WI38 (cell line): ENCODE results near the gene LHX5.

Experiments used
- H3K4me3 ChIP-seq: 2 replicates; pipeline ENCODE4 v1.5.1; 2011; ENCODE audit warnings: low read depth, mild to moderate bottlenecking, control low read depth, low read length
- CTCF ChIP-seq: IDR thresholded peaks from 2 replicates; pipeline ENCODE4 v1.5.1; 2012; ENCODE audit warnings: low read depth, mild to moderate bottlenecking, control low read depth, low read length

LHX5 gene

GRCh38 chr12:113428482-113428881 lies 43.2 kb downstream of the LHX5 start:
- no peak for TF ChIP-seq CTCF
- H3K4me3 ChIP-seq = no peak overlapping the region

DNA sequence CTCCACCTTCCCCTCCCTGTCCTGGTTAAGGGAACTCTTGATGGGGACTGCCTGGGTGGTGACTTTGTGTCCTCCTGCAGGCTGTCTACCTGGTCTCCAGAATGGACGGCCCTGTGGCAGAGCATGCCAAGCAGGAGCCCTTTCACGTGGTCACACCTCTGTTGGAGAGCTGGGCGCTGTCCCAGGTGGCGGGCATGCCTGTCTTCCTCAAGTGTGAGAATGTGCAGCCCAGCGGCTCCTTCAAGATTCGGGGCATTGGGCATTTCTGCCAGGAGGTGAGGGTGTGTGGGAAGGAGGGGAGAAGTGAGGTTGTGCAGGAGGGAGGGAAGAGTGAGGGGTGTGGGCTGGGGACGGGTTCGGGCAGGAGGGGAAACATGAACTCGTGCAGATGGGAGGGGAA lies 43.8 kb downstream of the LHX5 start:
- no peak overlapping the region for H3K4me3 ChIP-seq
- no peak for TF ChIP-seq CTCF

DNA sequence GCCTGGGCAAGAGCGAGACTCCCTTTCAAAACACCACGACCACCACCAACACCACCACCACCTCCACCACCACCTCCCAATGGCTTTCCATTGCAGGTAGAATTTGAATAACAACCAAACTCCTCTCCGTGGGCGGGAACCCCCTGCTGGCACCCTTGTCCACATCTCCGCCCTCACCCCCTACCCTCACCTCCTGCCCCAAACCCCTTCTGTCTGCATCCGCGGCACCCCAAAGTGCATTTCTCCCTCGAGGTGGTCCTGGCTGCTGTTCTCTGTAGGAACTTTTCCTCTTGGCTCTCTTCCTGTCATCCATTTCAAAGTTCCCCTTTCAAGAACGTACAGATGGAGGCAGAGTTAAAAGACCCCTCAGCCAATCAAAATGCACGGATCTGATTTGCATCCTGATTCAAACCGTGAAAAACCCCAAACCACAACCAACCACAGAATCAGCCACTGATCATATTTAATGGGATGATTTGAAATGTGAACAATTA lies 45.7 kb downstream of the LHX5 start:
- H3K4me3 ChIP-seq = no peak overlapping the region
- TF ChIP-seq CTCF = no peak

DNA sequence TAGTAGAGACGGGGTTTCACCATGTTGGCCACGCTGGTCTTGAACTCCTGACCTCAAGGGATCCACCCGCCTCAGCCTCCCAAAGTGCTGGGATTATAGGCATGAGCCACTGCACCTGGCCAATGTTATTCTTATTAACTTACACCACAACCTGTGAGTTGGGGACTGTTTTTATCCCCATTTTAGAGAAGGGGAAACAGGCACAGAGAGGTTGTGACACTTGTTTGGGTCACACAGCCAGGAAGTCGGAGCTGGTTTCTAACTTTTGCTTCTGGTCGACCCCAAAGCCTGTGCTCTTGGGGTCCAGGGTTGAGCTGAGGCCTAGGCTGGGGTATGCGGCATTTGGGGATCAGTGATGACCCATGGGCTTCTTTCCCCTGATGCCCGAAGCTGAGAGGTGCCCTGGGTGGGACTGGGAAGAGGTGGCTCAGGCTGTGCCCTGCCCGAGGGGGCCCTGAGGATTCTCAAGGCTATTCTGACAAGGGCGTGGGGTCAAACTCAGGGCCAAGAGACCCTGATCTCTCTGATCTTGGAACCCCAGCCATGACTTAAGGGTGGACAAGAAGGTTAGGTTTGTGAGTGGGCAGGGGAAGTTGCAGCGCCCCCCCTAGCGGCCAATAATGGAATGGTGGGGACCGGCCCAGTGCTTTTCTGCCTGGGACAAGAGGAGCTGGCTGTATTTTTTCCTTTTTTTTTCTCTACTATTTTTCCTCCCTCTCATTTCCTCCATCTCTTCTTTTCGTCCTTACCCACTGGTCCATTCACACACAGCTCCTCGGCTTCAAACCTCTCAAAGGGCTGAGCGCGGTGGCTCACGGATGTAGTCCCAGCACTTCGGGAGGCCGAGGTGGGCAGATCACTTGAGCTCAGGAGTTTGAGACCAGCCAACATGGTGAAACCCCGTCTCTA lies 46.5 kb downstream of the LHX5 start:
- TF ChIP-seq CTCF = peak; percentile 97
- no peak overlapping the region for H3K4me3 ChIP-seq

- H3K4me3 ChIP-seq = no peak overlapping the region
- TF ChIP-seq CTCF = no peak
Observed at GRCh38 chr12:113424456-113424855, 47.2 kb downstream of the LHX5 start.

GRCh38 chr12:113422886-113423669 lies 48.6 kb downstream of the LHX5 start:
- H3K4me3 ChIP-seq = peak overlapping the region; percentile 78
- TF ChIP-seq CTCF = no peak
